PC-9 (cell line): Measurements from ENCODE around the gene B9D1. TPM values are rescaled to one million over a fixed set of nuclear protein-coding genes. Genes with fewer than 3 reads are reported as not detected.

Experiments
- BruUV-seq: library from RNA; stranded (reverse); fragments of 400-500 nt; replicated peaks from 2 replicates; lab custom pipeline; 2021; lab: Mats Ljungman, UMichigan
- CTCF ChIA-PET: fragments of 300-600 bp; sonication (Branson Sonifier 250); formaldehyde crosslinking; loops from one replicate; lab custom pipeline; 2022; ENCODE audit warnings: antibody characterized with exemption; lab: Charles Lee
- POLR2A ChIA-PET: fragments of 300-600 bp; sonication (Branson Sonifier 250); formaldehyde crosslinking; loops from one replicate; lab custom pipeline; 2022; ENCODE audit warnings: antibody characterized with exemption; ENCODE audit not compliant: unreplicated experiment; lab: Charles Lee
- DNase-seq, 2 experiments: peaks; one replicate each; pipeline versions ENCODE4 v3.0.0 to v3.0.0-alpha.2; 2015 to 2022; ENCODE audit warnings: mixed read lengths in 1 of 2
- H2AFZ ChIP-seq: fragments of 200-600 bp; sonication (generic); 2 replicates; pipeline ENCODE4 v1.8.1; 2017; ENCODE audit warnings: antibody characterized with exemption
- H3F3A ChIP-seq: fragments of 200-600 bp; sonication (generic); 2 replicates; pipeline ENCODE4 v1.8.1; 2017; ENCODE audit warnings: antibody characterized with exemption, mild to moderate bottlenecking, low read depth; ENCODE audit not compliant: insufficient read depth
- H3K27ac ChIP-seq: fragments of 200-600 bp; sonication (generic); 2 replicates; pipeline ENCODE4 v1.6.1; 2016; ENCODE audit warnings: mixed run types
- H3K27me3 ChIP-seq: fragments of 200-600 bp; sonication (generic); 2 replicates; pipeline ENCODE4 v1.6.1; 2016; ENCODE audit warnings: low read depth, mixed run types; ENCODE audit not compliant: insufficient read depth
- H3K36me3 ChIP-seq: fragments of 200-600 bp; sonication (generic); 2 replicates; pipeline ENCODE4 v1.6.1; 2016; ENCODE audit warnings: low read depth, mixed run types
- H3K4me1 ChIP-seq: fragments of 200-600 bp; sonication (generic); replicated peaks from 2 replicates; pipeline ENCODE4 v1.6.1; 2016; ENCODE audit warnings: mixed run types; ENCODE audit not compliant: insufficient read depth
- H3K4me2 ChIP-seq: fragments of 200-600 bp; sonication (generic); 2 replicates; pipeline ENCODE4 v1.6.1; 2017; ENCODE audit warnings: mixed run types
- H3K4me3 ChIP-seq: fragments of 200-600 bp; sonication (generic); 2 replicates; pipeline ENCODE4 v1.6.1; 2016; ENCODE audit warnings: mixed run types
- H3K79me2 ChIP-seq: fragments of 200-600 bp; sonication (generic); 2 replicates; pipeline ENCODE4 v1.6.1; 2017; ENCODE audit warnings: low read depth, mixed run types
- H3K9me2 ChIP-seq: fragments of 200-600 bp; sonication (generic); 2 replicates; pipeline ENCODE4 v1.8.1; 2017; ENCODE audit warnings: mild to moderate bottlenecking; ENCODE audit not compliant: insufficient read depth
- H3K9me3 ChIP-seq: fragments of 200-600 bp; sonication (generic); 2 replicates; pipeline ENCODE4 v1.8.1; 2016; ENCODE audit warnings: low read depth; ENCODE audit not compliant: insufficient read depth
- H4K20me1 ChIP-seq: fragments of 200-600 bp; sonication (generic); 2 replicates; pipeline ENCODE4 v1.8.1; 2017; ENCODE audit not compliant: insufficient read depth
- EZH2 ChIP-seq: fragments of 200-600 bp; sonication (generic); IDR thresholded peaks from 2 replicates; pipeline ENCODE4 v1.8.0; 2017; ENCODE audit warnings: antibody characterized with exemption, low read depth
- intact Hi-C: fragments of 100-400 bp; cut with micrococcal nuclease; formaldehyde crosslinking; loops from one replicate; pipeline ENCODE4 v1.10.0; 2022; ENCODE audit not compliant: unreplicated experiment
- total RNA-seq: library from RNA; stranded (reverse); gene quantifications from 2 replicates; pipeline ENCODE4 v1.2.3, GENCODE V29; 2021
- TF ChIP-seq, protein P1 (sequence below): fragments of 200-600 bp; sonication (generic); conservative IDR thresholded peaks from 2 replicates; pipeline ENCODE4 v1.6.1; 2017; ENCODE audit warnings: mixed run types, antibody characterized with exemption, mild to moderate bottlenecking, moderate library complexity

B9D1 gene
- total RNA-seq, 1 experiment from 2014 or later = 40.2 TPM

GRCh38 chr17:19341641-19342610 lies 20.6 kb downstream of the B9D1 start:
- no peak for DNase-seq
- ChIA-PET CTCF (no interaction called here), POLR2A (interaction anchor here (0.6 kb wide), 1 partner anchor 16 kb away, joined by 3 read pairs; no protein-coding TSS in a partner anchor)
- Histone ChIP-seq H3K4me1 (peaks cover 7% of the 10 kb centered on the region), H2AFZ (no peak overlapping the region), H4K20me1 (no peaks in the 10 kb centered on the region), H3K27ac (no peak overlapping the region), H3K9me2 (no peaks in the 10 kb centered on the region), H3K27me3 (no peaks in the 10 kb centered on the region), H3K4me3 (no peak overlapping the region), H3F3A (peaks cover 32% of the 10 kb centered on the region), H3K4me2 (no peak overlapping the region), H3K79me2 (no peaks in the 10 kb centered on the region), H3K36me3 (no peaks in the 10 kb centered on the region; the same call in 1 of the 2 replicates), H3K9me3 (no peaks in the 10 kb centered on the region)
- no peak for TF ChIP-seq EZH2
- TF ChIP-seq, protein P1, sequence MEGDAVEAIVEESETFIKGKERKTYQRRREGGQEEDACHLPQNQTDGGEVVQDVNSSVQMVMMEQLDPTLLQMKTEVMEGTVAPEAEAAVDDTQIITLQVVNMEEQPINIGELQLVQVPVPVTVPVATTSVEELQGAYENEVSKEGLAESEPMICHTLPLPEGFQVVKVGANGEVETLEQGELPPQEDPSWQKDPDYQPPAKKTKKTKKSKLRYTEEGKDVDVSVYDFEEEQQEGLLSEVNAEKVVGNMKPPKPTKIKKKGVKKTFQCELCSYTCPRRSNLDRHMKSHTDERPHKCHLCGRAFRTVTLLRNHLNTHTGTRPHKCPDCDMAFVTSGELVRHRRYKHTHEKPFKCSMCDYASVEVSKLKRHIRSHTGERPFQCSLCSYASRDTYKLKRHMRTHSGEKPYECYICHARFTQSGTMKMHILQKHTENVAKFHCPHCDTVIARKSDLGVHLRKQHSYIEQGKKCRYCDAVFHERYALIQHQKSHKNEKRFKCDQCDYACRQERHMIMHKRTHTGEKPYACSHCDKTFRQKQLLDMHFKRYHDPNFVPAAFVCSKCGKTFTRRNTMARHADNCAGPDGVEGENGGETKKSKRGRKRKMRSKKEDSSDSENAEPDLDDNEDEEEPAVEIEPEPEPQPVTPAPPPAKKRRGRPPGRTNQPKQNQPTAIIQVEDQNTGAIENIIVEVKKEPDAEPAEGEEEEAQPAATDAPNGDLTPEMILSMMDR = no peak
- BruUV-seq = no TSS peak
- intact Hi-C loops = no loop called here

DNA sequence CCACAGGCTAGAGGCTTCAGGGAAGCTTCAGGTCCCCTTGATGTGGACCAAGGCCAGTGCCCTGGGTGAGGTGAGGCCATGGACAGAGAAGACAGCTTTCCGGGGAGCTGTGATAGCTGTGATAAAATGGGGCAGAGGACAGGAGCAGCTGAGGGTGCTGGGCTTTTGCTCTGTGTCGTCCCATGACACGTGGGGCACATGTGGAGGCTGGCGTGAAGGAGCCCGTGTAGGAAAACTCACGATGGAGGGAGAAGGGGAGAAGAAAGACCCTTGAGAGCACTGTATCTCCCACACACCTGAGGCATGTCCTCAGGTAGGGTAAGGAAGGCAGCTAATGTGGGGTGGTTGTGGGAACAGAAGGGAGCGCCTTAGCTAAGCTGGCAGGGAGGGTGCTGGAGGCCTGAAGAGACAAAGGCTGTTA lies 21.3 kb downstream of the B9D1 start:
- H3K79me2 ChIP-seq = no peaks in the 10 kb centered on the region
- peaks cover 30% of the 10 kb centered on the region for H3F3A ChIP-seq
- TF ChIP-seq, protein P1 = no peak
- TF ChIP-seq EZH2 = no peak
- H3K27ac ChIP-seq = no peak overlapping the region
- H3K4me1 ChIP-seq = peaks cover under 1% of the 10 kb centered on the region; the same call in 1 of the 2 replicates
- intact Hi-C loops = no loop called here
- H3K9me3 ChIP-seq = no peaks in the 10 kb centered on the region
- POLR2A ChIA-PET = interaction anchor here (0.6 kb wide), 1 partner anchor 16 kb away, joined by 3 read pairs; no protein-coding TSS in a partner anchor
- H2AFZ ChIP-seq = no peak overlapping the region
- no peak overlapping the region for H3K4me2 ChIP-seq
- H3K27me3 ChIP-seq = no peaks in the 10 kb centered on the region
- H3K4me3 ChIP-seq = no peak overlapping the region
- no peak for DNase-seq
- H3K36me3 ChIP-seq = no peaks in the 10 kb centered on the region; the same call in 1 of the 2 replicates
- no peaks in the 10 kb centered on the region for H4K20me1 ChIP-seq
- CTCF ChIA-PET = no interaction called here
- no peaks in the 10 kb centered on the region for H3K9me2 ChIP-seq
- no TSS peak for BruUV-seq

GRCh38 chr17:19339341-19339815 lies 23.1 kb downstream of the B9D1 start:
- Histone ChIP-seq H3K9me2 (no peaks in the 10 kb centered on the region), H3K9me3 (no peaks in the 10 kb centered on the region), H3K4me2 (no peak overlapping the region), H3F3A (peaks cover 37% of the 10 kb centered on the region), H2AFZ (no peak overlapping the region), H3K27ac (no peak overlapping the region), H4K20me1 (no peaks in the 10 kb centered on the region), H3K36me3 (no peaks in the 10 kb centered on the region), H3K27me3 (no peaks in the 10 kb centered on the region), H3K4me3 (no peak overlapping the region), H3K79me2 (no peaks in the 10 kb centered on the region), H3K4me1 (no peaks in the 10 kb centered on the region)
- BruUV-seq = no TSS peak
- ChIA-PET POLR2A (interaction anchor here (0.6 kb wide), 1 partner anchor 15 kb away, joined by 5 read pairs; no protein-coding TSS in a partner anchor), CTCF (no interaction called here)
- no peak for DNase-seq
- TF ChIP-seq EZH2 = no peak
- TF ChIP-seq, protein P1 = no peak
- intact Hi-C loops = no loop called here
